HEK293T (cell line): ENCODE measurements around the gene CFAP100.

Source experiments
- CTCF ChIA-PET: fragments of 350-600 bp; formaldehyde crosslinking; extraction: SDS; loops from one replicate; lab custom pipeline; 2021; ENCODE audit warnings: antibody characterized with exemption, inconsistent platforms; lab: Yijun Ruan, JAX
- POLR2A ChIA-PET: fragments of 350-600 bp; formaldehyde crosslinking; extraction: SDS; loops from one replicate; lab custom pipeline; 2020; ENCODE audit warnings: antibody characterized with exemption, inconsistent platforms; lab: Yijun Ruan, JAX
- DNase-seq: peaks from one replicate; pipeline ENCODE4 v3.0.0; 2012; ENCODE audit warnings: mixed read lengths; ENCODE audit errors: extremely low spot score
- ARNT ChIP-seq: fragments of 450-650 bp; IDR thresholded peaks from 2 replicates; pipeline ENCODE4 v1.6.1; 2017; ENCODE audit warnings: mild to moderate bottlenecking
- BHLHE40 ChIP-seq: fragments of 450-650 bp; IDR thresholded peaks from 2 replicates; pipeline ENCODE4 v1.6.1; 2016; ENCODE audit warnings: mild to moderate bottlenecking, moderate library complexity, borderline replicate concordance
- CTBP1 ChIP-seq: fragments of 450-650 bp; IDR thresholded peaks from 2 replicates; pipeline ENCODE4 v1.6.1; 2016; ENCODE audit warnings: borderline replicate concordance
- ELF4 ChIP-seq: fragments of 450-650 bp; IDR thresholded peaks from 2 replicates; pipeline ENCODE4 v1.6.1; 2017; ENCODE audit warnings: antibody characterized with exemption
- FOXA1 ChIP-seq: fragments of 450-650 bp; IDR thresholded peaks from 2 replicates; pipeline ENCODE4 v1.6.1; 2016; ENCODE audit warnings: mild to moderate bottlenecking
- FOXK2 ChIP-seq: fragments of 450-650 bp; IDR thresholded peaks from 2 replicates; pipeline ENCODE4 v1.6.1; 2016; ENCODE audit warnings: mild to moderate bottlenecking
- FOXM1 ChIP-seq: fragments of 450-650 bp; IDR thresholded peaks from 2 replicates; pipeline ENCODE4 v1.6.1; 2017; ENCODE audit warnings: mild to moderate bottlenecking, borderline replicate concordance
- HDGF ChIP-seq: fragments of 450-650 bp; IDR thresholded peaks from 2 replicates; pipeline ENCODE4 v1.6.1; 2017; ENCODE audit warnings: antibody characterized with exemption, borderline replicate concordance
- L3MBTL2 ChIP-seq: fragments of 450-650 bp; conservative IDR thresholded peaks from 2 replicates; pipeline ENCODE4 v1.6.1; 2016; ENCODE audit warnings: mild to moderate bottlenecking
- LEF1 ChIP-seq: fragments of 450-650 bp; IDR thresholded peaks from 2 replicates; pipeline ENCODE4 v1.6.1; 2017; ENCODE audit warnings: mild to moderate bottlenecking, borderline replicate concordance
- NFRKB ChIP-seq: fragments of 450-650 bp; IDR thresholded peaks from 2 replicates; pipeline ENCODE4 v1.6.1; 2016; ENCODE audit warnings: mild to moderate bottlenecking, moderate library complexity
- SP1 ChIP-seq: fragments of 450-650 bp; IDR thresholded peaks from 2 replicates; pipeline ENCODE4 v1.6.1; 2017
- SUZ12 ChIP-seq: fragments of 450-650 bp; IDR thresholded peaks from 2 replicates; pipeline ENCODE4 v1.6.1; 2016; ENCODE audit warnings: mild to moderate bottlenecking
- TARDBP ChIP-seq: fragments of 450-650 bp; IDR thresholded peaks from 2 replicates; pipeline ENCODE4 v1.6.1; 2016
- ZNF384 ChIP-seq: fragments of 450-650 bp; IDR thresholded peaks from 2 replicates; pipeline ENCODE4 v1.6.1; 2016
- TF ChIP-seq, protein P1 (sequence below): fragments of 450-650 bp; IDR thresholded peaks from 2 replicates; pipeline ENCODE4 v1.6.1; 2016

Gene CFAP100

DNA sequence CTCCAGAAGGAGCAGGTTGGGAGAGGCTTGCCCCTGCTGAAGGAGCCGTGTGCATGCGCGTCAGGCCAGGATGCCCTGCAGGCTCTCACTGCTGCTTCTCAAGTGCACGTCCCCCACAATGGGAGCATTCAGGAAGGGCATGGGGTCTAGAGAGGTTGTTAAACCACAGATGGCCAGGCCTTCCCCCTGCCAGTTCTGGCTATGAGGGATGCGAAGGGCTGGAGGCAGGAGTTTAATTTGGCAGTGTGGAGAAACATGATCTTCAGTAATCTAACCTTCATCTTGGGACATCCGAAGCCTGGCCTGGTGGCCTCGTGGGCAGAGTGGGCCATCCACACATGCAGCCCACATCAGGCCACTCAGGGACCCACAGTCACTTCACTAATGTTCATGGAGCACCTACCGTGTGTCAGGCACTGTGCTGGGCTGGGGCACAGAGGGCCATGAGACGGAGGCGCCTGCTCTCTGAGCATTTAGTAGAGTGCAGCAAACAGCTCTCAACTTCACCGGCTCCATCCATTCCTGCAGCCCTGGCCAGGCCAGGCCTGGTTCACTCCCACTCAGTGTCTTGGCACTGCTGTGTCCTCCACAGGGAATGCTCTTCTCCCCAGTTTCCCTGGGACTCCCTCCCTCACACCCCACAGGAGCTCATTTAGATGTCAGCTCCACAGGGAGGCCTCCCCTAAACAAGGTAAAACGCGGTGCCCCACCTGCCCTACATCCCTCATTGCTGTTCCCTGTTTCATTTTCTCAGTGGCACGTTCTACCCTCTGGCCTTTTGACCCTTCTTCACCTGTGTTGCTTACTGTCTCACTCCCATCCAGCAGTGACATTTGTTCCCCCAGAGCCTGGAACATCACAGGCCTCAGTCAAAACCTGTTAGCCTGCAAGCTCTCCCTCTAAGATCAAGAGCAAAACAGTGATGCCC, 4.0 kb downstream of the CFAP100 start:
- POLR2A ChIA-PET = no interaction called here

DNA sequence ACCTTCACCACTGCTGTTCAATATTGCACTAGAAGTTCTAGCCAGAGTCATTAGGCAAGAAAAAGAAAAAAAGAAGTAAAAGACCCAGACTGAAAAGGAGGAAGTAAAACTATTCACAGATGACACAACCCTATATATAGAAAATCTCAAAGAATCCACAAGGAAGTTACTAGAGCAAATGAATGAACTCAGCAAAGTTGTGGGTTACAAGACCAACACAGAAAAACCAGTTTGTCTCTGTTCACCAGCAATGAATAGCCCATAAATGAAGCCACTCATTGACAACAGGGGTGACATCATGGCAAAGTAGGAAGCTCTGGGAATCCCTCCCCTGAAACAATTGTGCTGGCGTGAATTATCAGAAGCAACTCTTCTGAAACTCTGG, 4.6 kb downstream of the CFAP100 start:
- ChIA-PET CTCF (no interaction called here), POLR2A (no interaction called here)
- no peak for DNase-seq
- TF ChIP-seq FOXA1 = no peak
- no peak for TF ChIP-seq NFRKB
- no peak for TF ChIP-seq LEF1
- no peak for TF ChIP-seq ARNT
- no peak for TF ChIP-seq HDGF

More for the DNA sequence above, 4.0 kb downstream of the CFAP100 start:
- no peak for DNase-seq
- TF ChIP-seq CTBP1 (no peak), ARNT (no peak), HDGF (no peak), ELF4 (no peak), FOXK2 (no peak), SUZ12 (no peak), LEF1 (no peak), TARDBP (no peak), SP1 (no peak), FOXA1 (no peak), BHLHE40 (no peak), ZNF384 (no peak), NFRKB (no peak), FOXM1 (no peak), L3MBTL2 (no peak)
- TF ChIP-seq, protein P1, sequence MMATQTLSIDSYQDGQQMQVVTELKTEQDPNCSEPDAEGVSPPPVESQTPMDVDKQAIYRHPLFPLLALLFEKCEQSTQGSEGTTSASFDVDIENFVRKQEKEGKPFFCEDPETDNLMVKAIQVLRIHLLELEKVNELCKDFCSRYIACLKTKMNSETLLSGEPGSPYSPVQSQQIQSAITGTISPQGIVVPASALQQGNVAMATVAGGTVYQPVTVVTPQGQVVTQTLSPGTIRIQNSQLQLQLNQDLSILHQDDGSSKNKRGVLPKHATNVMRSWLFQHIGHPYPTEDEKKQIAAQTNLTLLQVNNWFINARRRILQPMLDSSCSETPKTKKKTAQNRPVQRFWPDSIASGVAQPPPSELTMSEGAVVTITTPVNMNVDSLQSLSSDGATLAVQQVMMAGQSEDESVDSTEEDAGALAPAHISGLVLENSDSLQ = no peak
- CTCF ChIA-PET = no interaction called here

DNA sequence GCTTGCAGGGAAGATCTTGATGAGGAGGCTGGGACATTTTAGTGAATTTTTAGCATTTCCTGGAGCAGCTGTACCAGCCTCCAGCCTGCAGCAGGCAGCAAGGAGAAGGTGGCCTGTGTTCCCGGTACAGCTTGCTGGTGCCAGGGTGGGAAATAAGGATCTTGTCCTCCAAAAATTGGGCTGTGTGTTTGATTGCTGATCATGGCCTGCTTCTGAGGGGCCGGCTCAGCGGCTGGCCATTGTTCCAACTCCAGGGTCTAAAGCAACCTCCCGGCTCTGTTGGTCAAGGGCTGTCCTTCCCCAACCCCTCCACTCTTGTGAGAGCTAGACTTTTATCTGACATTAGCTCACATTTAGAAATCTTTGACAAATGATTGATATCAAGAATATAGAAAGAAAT, 5.0 kb downstream of the CFAP100 start:
- POLR2A ChIA-PET = no interaction called here
- CTCF ChIA-PET = no interaction called here
- TF ChIP-seq BHLHE40 (no peak), FOXK2 (no peak), CTBP1 (no peak), SUZ12 (no peak), ARNT (no peak), ELF4 (no peak), L3MBTL2 (no peak), HDGF (no peak), LEF1 (no peak), ZNF384 (no peak)
- TF ChIP-seq, protein P1 = no peak
- DNase-seq = no peak

DNA sequence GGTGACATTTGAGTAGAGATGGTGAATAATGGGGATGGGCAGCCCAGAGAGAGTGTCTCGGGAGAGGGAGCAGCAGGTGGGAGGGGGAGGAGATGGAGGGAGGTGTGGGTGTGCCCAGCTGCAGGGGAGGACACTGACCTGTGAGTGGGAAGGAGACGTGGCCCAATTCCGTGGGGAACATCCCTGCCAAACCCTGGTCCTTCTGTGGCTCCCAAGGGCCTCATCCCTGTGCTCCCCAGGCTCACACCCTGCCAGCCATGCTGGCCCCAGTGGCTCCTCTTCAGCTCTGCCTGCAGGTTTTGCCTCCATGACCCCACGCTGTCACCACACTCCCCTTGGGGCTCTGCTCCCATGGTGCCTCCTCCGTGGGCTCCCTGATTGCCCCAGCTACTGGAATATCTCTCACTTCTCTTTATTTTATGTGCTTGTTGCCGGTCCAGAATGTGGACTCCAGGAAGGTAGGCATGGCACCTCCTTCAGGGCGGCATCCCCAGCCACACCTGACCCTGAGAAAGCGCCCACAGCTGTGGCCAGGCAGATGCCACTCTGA, 7.0 kb downstream of the CFAP100 start:
- CTCF ChIA-PET = no interaction called here
- TF ChIP-seq BHLHE40 = no peak
- no peak for TF ChIP-seq HDGF
- TF ChIP-seq NFRKB = no peak
- TF ChIP-seq, protein P1 = no peak
- TF ChIP-seq ARNT = no peak
- TF ChIP-seq ZNF384 = no peak
- no peak for TF ChIP-seq TARDBP
- no peak for TF ChIP-seq LEF1
- TF ChIP-seq FOXA1 = no peak
- TF ChIP-seq CTBP1 = no peak
- no peak for TF ChIP-seq FOXK2
- TF ChIP-seq ELF4 = no peak
- no peak for TF ChIP-seq L3MBTL2
- no peak for TF ChIP-seq FOXM1
- POLR2A ChIA-PET = no interaction called here
- DNase-seq = no peak

DNA sequence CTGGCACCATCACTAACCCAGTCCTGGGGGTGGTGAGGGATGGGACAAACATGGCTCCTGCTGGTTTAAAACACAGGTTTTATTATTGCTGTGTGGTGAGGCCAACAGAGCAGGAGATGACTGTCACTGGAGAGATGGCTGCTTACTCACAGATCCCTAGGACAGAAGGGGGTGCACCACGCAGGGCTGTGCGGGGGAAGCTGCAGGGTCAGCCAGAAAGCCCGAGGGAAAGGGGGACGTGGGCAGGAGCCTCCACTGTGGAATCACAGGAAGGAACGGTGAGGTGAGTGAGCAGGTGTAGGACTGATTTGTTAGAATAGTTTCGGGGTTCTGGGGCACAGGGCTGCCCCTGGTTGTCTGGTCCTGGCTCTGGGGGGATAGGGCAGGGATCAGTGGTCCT, 7.5 kb downstream of the CFAP100 start:
- no peak for DNase-seq

More for the DNA sequence above, 7.5 kb downstream of the CFAP100 start:
- TF ChIP-seq, protein P1 = no peak
- no peak for TF ChIP-seq LEF1
- TF ChIP-seq L3MBTL2 = no peak
- no peak for TF ChIP-seq TARDBP
- TF ChIP-seq FOXK2 = no peak
- TF ChIP-seq BHLHE40 = no peak
- TF ChIP-seq FOXM1 = no peak
- TF ChIP-seq SUZ12 = no peak
- no peak for TF ChIP-seq CTBP1
- no peak for TF ChIP-seq SP1
- no peak for TF ChIP-seq NFRKB
- TF ChIP-seq ELF4 = no peak
- no peak for TF ChIP-seq ARNT
- no peak for TF ChIP-seq FOXA1
- TF ChIP-seq ZNF384 = no peak
- no peak for TF ChIP-seq HDGF
- POLR2A ChIA-PET = no interaction called here
- CTCF ChIA-PET = no interaction called here
